ENCODE data around the gene CHI3L2. TPM values are rescaled to one million over a fixed set of nuclear protein-coding genes. Genes with fewer than 3 reads are reported as not detected.

CHI3L2 gene
- total RNA-seq, result not detected in 2 replicates

GRCh38 chr1:111227434-111227833 lies at the start of gene CHI3L2:
Gene CHI3L2 (plus strand): TSS chr1:111227713. CDS start chr1:111227730, 17 bp downstream.
- no peak for DNase-seq (ENCODE audit: low read depth in 2 of 2)

GRCh38 chr1:111179968-111180533 lies 47.5 kb upstream of the CHI3L2 start:
- no peak for DNase-seq (ENCODE audit: low read depth in 2 of 2)

GRCh38 chr1:111182052-111182451 lies 45.5 kb upstream of the CHI3L2 start:
- DNase-seq (ENCODE audit: low read depth in 2 of 2), result no peak

GRCh38 chr1:111183308-111184069 lies 44.0 kb upstream of the CHI3L2 start:
- DNase-seq (ENCODE audit: low read depth in 2 of 2), result no peak

- DNase-seq (ENCODE audit: low read depth in 2 of 2), result no peak
Observed at GRCh38 chr1:111184663-111185062, 42.9 kb upstream of the CHI3L2 start.

- DNase-seq (ENCODE audit: low read depth in 2 of 2), result no peak
Observed at GRCh38 chr1:111190931-111191451, 36.5 kb upstream of the CHI3L2 start.

GRCh38 chr1:111191496-111191895 lies 36.0 kb upstream of the CHI3L2 start:
- no peak for DNase-seq (ENCODE audit: low read depth in 2 of 2)

- DNase-seq (ENCODE audit: low read depth in 2 of 2), result no peak
Observed at GRCh38 chr1:111192074-111192473, 35.4 kb upstream of the CHI3L2 start.

GRCh38 chr1:111192658-111193519 lies 34.6 kb upstream of the CHI3L2 start:
- DNase-seq (ENCODE audit: low read depth in 2 of 2), result peak in 1 of 2 donors; percentile 50

GRCh38 chr1:111193712-111194480 lies 33.6 kb upstream of the CHI3L2 start:
- DNase-seq (ENCODE audit: low read depth in 2 of 2), result no peak

- DNase-seq (ENCODE audit: low read depth in 2 of 2), result no peak
Observed at GRCh38 chr1:111195002-111195684, 32.4 kb upstream of the CHI3L2 start.

- no peak for DNase-seq (ENCODE audit: low read depth in 2 of 2)
Observed at GRCh38 chr1:111196213-111196612, 31.3 kb upstream of the CHI3L2 start.

- peak in 1 of 2 donors; percentile 45 for DNase-seq (ENCODE audit: low read depth in 2 of 2)
Observed at GRCh38 chr1:111197598-111198284, 29.8 kb upstream of the CHI3L2 start.

GRCh38 chr1:111198836-111199235 lies 28.7 kb upstream of the CHI3L2 start:
- DNase-seq (ENCODE audit: low read depth in 2 of 2), result no peak

- no peak for DNase-seq (ENCODE audit: low read depth in 2 of 2)
Observed at GRCh38 chr1:111199329-111199728, 28.2 kb upstream of the CHI3L2 start.

- no peak for DNase-seq (ENCODE audit: low read depth in 2 of 2)
Observed at GRCh38 chr1:111199881-111200801, 27.4 kb upstream of the CHI3L2 start, which contains the start of gene DENND2D. Gene DENND2D (minus strand): TSS chr1:111200646. CDS start chr1:111200459, 187 bp downstream.

- DNase-seq (ENCODE audit: low read depth in 2 of 2), result no peak
Observed at GRCh38 chr1:111200802-111201161, 26.7 kb upstream of the CHI3L2 start.

GRCh38 chr1:111201275-111202090 lies 26.0 kb upstream of the CHI3L2 start:
- DNase-seq (ENCODE audit: low read depth in 2 of 2), result no peak
